VCaP (cell line): ENCODE results near the gene CSNK1A1.

ENCODE experiments used
- H3K27ac ChIP-seq: fragments of 450-650 bp; 2 replicates; pipeline ENCODE4 v1.5.1; 2017
- TF ChIP-seq, protein P1 (sequence below): fragments of 450-650 bp; conservative IDR thresholded peaks from 2 replicates; pipeline ENCODE4 v1.5.1; 2017; ENCODE audit warnings: mild to moderate bottlenecking, moderate library complexity

Gene CSNK1A1

DNA sequence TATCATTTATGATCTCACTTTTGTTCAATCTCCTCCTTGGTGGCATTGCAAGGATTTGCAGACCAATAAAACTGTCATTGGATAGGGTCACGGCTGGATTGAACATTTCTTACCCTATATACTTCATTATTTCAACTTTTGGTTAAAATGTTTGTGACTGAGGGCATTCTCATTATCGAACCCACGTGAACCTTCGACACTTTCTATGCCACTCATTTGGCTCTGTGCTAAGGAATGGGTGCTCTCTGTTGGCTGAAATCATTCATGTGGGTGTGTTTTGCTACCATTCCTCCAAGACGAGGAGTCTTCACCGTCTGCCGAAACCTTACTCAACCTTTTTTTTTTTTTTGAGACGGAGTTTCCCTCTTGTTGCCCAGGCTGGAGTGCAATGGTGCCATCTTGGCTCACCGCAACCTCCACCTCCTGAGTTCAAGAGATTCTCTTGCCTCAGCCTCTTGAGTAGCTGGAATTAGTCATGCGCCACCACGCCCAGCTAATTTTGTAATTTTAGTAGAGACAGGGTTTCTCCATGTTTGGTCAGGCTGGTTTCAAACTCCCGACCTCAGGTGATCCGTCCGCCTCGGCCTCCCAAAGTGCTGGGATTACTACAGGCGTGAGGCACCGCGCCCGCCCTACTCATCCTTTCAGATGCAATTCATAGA, 62.5 kb downstream of the CSNK1A1 start:
- TF ChIP-seq, protein P1, sequence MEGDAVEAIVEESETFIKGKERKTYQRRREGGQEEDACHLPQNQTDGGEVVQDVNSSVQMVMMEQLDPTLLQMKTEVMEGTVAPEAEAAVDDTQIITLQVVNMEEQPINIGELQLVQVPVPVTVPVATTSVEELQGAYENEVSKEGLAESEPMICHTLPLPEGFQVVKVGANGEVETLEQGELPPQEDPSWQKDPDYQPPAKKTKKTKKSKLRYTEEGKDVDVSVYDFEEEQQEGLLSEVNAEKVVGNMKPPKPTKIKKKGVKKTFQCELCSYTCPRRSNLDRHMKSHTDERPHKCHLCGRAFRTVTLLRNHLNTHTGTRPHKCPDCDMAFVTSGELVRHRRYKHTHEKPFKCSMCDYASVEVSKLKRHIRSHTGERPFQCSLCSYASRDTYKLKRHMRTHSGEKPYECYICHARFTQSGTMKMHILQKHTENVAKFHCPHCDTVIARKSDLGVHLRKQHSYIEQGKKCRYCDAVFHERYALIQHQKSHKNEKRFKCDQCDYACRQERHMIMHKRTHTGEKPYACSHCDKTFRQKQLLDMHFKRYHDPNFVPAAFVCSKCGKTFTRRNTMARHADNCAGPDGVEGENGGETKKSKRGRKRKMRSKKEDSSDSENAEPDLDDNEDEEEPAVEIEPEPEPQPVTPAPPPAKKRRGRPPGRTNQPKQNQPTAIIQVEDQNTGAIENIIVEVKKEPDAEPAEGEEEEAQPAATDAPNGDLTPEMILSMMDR = no peak
- peak overlapping the region; percentile 87 for H3K27ac ChIP-seq

DNA sequence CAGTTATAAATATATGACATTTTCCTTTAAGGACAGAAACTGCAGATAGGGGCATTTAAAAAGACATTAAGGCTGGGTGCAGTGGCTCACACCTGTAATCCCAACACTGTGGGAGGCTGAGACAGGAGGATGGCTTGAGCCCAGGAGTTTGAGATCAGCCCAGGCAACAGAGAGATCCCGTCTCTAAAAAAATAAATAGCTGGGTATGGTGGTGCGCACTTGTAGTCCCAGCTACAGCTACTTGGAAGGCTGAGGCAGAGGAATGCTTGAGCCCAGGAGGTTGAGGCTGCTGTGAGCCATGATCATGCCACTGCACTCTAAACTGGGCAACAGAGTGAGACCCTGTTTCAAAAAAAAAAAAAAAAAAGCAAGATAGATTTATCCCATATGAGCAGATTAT, 63.6 kb downstream of the CSNK1A1 start:
- peak overlapping the region; percentile 87 for H3K27ac ChIP-seq

DNA sequence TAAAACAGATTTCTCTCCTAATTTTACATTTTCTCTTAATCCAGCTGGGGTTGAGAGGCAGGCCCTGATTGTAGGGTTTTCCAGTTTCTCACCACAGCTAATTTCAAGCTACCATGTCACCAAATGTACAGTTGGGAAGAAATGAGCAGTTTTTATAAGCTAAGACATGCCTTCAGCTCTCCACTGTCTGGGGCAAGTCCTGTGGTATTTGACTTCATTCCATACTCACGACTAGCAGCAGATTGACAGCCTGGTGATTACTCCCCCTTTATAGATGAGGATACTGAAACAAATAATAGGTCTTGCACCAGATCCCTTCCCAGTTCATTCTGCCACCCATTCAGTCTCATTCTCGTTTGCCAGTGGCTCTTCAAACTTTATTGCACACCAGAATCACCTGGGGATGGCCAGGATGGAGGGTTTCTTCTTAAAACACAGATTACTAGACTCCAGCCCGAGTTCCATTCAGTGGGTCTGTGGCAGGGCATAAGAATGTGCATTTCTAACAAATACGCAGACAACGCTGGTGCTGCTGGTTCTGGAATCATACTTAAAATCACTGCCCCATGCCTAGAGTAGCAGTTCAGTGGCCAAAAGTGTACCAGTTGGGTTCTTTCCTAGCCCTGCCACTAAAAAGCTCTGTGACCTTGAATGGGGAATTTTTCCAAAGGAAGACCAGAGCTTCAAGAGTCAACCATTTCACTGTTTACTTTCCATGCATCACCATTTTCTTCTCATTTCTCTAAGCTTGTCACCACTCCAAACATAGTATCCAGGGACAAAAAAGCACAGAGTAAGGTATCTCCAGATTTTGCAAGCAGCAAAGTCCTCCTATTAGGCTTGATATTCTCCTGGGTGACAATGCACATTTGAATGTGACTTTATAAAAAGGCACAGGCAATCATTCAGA, 64.3 kb downstream of the CSNK1A1 start:
- H3K27ac ChIP-seq = peak overlapping the region; percentile 87

More for the DNA sequence above, 63.6 kb downstream of the CSNK1A1 start:
- TF ChIP-seq, protein P1 = no peak

DNA sequence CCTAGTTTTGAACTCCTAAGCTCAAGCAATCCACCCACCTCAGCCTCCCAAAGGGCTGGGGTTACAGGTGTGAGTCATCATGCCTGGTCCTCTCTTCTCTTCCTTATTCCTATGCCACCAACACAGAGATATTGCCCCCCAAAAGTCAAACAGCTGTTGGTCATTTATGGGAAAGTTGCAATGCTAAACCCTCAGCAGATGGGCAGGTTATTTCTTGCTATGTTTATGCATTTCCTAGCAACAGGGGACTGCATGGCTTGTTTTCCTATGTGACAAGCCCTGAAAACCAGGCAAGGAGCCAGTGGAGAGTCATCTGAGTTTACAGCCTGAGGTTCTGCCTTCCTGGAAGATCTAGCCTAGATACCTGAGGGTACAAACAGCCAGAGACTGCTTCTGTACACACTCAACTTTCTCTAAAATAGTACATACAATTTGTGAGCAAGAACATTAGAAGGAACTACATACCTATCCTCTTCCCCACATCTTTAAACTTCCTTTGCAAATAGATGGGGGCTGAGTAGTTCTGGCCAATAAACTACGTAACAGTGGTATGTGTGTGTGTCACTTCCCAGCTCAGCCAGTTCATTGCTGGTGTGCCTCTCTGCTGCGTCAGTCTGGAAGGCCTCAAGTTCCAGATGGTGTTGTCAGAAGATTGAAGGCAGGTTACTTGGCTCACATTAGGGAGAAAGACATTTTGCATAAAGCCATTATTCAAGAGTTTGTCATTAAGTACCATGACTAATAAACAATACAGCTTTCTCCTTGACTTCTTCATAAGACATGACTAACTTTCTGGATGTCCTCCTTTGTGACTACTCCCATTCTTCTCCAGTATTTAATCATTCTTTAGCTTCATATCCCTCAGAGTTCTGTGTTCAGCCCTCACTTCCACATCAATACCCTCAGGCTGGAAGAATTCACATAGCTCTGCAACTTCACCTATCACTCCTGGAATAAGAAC, 65.3 kb downstream of the CSNK1A1 start:
- TF ChIP-seq, protein P1 = no peak

More for the DNA sequence above, 64.3 kb downstream of the CSNK1A1 start:
- TF ChIP-seq, protein P1 = no peak

DNA sequence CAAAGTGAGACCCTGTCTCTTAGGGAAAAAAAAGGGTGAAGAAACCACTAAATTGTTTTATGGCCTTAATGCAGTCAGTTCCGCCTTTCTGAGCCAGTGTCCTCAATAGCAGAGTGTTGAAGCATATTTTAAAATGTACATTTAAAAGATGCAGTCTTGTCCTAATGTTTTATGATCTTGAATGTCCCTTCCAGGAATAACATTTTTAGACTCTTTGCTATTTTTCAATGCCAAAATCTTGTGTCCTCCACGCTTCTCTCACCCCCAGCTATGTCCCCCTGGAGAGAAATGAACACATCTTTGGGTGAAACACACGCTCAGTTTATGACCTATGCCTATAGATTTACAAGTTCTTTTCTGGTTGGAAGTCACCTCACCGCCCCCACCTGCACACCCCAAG, 69.8 kb downstream of the CSNK1A1 start:
- H3K27ac ChIP-seq = no peak overlapping the region
- TF ChIP-seq, protein P1 = no peak

More for the DNA sequence above, 65.3 kb downstream of the CSNK1A1 start:
- peak overlapping the region; percentile 87 for H3K27ac ChIP-seq

DNA sequence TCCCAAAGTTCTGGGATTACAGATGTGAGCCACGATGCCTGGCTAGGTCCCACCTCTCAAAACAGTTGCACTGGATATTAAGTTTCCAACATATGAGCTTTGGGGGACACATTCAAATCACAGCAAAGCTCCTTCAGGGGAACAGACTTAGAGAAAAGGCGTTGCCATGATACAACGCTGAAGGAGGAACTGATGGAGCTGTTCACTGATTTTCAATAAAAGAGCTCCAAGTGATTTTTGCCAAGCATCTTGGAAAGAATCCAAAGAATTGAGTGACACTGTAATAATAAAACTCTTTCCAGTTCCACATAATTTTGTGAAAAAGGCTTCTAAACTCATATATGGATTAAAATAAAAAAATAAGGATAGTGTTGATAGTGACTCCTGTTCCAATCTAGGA, 72.5 kb downstream of the CSNK1A1 start:
- no peak overlapping the region for H3K27ac ChIP-seq
- TF ChIP-seq, protein P1 = no peak
